ENCODE measurements around the gene FRS3.

- no peak for TF ChIP-seq CTCF (IDR thresholded peaks at IDR 0.05)
- TF ChIP-seq POLR2A (IDR thresholded peaks at IDR 0.05) = no peak
Measured at GRCh38 chr6:41748102-41748477, 31.6 kb downstream of the FRS3 start.
